Muscle of arm (tissue), 12 donors: Measurements from ENCODE around the gene THADA. TPM values are rescaled to one million over a fixed set of nuclear protein-coding genes. Genes with fewer than 3 reads are reported as not detected.

ENCODE experiments used
- DNase-seq: peaks from one replicate; pipeline ENCODE4 v3.0.0-alpha.2; 2013
- polyA plus RNA-seq, 12 donors: library from polyadenylated mRNA; unstranded; fragments of 120-200 nt; gene quantifications; one replicate each; pipeline ENCODE4 v1.2.1, GENCODE V29; 2013; ENCODE audit not compliant: insufficient read length in 12 of 12

THADA gene
- polyA plus RNA-seq, 12 donors: 15.4 to 40.4 (median 21.8) TPM; not detected in 1

DNA sequence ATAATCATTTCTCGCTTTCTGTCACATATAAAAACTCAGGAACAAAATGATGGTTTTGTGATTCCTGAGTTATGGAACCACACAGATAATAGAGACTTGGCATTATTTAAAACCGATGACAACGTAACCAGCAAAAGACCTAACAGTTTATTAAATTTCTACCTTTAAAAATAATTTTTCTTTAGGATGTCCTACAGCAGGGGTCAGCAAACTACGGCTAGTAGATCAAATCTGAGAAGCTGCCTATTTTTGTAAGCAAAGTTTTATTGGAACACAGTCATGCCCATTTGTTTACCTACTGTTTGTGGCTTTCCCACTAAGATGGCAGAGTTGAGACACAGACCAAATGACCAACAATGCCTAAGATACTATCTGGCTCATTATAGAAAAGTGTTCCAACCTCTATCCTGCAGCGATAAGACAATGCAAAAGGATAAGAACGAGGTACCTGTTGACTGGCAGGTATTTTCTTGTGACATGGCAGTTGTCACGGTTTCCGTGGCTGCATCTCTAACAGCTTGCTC, 316.5 kb downstream of the THADA start:
- no peak for DNase-seq

DNA sequence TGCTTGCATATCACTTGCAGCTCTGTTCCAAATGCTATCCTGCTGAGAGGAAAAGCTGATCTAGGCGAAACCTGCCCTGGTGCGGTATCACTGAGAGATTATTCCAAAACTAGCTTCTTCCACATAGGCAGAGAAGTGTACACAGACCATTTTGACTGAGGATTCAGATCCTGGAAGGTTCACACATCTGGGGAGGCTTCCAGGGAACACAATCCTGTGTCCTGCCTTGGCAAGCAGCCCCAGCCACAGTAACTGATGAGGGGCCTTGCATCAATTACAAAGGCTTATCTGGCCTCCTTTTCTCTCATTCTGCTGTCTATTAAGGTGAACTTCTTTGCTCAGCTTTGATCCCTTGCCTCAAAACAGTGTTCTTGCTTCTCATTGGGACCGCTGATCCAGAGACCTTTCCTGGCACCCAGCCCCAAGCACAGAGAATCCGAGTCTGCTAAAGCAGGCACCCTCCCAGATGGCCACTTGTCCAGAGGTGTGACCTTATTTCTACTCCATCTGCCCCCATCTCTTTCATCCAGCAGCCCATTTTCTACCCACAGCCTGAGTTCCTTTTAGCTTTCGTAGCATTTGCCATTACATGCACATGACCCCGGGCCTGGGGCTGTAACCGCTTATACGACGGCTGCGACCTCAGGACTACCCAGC, 317.1 kb downstream of the THADA start:
- DNase-seq: no peak

DNA sequence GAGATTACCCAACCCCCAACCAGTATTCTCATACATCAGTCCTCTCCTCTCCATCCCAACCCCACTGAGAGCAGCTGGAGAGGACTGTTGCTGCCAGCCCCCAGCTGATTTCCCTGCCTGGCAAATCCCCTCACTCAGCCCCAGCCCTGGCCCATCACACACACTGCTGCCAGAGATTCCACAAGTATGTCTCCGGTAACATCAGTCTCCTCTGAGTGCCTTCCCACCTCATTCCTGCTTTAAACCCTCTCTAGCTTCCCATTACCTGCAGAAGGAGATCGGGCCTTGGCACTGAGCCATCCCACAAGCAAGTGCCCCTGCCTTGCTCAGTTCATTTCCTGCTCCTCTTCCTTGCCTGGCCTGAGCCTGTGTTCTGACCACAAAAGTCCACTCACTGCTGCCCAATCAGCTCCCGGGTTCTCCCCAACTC, 318.9 kb downstream of the THADA start:
- DNase-seq: no peak

DNA sequence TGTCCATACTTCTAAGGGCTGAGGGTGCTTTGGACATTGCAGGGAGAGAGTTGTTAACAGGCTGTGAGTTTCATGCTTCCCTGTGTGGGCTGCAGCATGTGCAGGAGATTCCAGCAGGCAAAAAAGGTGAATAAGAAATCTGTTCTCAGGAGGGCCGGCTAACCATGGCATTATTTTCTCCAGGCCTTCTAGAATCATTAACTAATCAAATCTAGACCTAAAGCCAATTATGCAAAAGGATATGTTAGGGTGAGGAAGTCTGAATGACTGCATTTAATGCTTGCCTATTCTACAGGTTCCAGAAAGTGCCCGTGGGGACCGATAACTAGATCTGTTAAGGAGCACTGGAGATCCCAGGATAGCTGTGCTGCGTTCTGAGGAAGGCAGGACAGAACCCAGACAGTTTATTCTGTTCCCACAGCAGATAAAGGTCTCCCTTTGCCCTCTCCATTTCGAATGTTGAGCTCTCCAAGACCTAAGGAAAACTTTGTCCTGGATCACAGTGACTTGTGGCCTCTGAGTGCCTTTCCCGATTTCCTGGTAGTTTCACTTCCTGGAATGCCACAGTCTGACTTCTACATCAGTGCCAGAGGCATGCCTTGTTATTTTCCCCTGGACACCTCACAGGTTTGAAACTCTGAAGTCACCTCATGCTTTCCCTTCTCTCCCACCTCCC, 319.4 kb downstream of the THADA start:
- no peak for DNase-seq

DNA sequence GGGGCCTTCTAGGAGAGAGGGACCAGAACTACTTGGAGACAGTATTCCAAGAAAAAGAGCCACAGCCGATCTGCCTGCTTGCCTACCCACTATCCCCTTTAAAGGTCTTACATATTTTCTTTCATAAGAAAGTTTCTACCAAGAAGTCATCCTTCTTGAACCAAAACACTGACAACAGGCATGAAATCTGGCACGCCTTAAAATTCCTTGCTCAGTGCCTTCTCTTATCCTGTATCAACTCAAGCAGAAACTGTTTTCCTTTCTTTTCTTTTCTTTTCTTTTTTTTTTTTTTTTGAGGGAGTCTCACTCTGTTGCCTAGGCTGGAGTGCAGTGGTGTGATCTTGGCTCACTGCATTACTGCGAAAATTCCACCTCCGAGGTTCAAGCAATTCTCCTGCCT, 321.1 kb downstream of the THADA start:
- no peak for DNase-seq

DNA sequence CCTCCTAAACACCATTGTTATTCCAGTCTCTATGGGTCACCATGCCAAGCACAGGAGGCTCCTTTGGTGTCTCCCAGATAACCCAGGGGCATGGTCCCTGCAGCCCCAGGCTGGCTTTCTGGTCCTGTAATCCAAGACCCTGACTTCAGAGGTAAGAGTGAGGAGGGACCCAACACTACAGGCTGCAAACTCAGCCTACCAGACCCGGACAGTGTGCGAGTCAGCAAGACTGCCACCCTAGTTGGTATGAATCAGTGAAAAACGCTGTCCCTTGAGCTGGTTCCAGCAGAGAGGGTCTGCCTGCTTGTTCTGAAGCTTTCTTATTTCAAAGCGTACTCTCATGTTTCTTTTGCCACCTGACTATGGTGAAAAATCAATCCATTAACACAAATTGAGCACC, 321.8 kb downstream of the THADA start:
- no peak for DNase-seq

DNA sequence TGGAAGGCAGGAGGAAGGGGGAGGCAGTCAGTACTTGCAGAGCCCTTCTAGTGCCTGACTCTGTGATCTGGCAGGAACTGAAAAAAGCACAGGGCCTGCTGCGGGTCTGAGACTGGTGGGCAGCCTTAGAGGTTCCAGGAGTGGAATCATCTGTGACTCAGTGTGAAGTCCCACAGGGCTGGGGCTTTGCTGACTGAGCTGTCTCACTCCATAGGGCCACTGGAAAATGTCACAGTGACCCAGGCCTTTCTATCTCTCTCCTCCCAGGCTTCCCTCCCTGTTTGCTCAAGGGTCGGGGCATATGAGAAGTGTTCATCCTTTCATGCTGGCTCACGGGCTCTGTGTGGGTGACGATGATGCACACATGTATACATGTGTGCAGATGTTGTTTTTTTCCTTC, 322.3 kb downstream of the THADA start:
- no peak for DNase-seq

DNA sequence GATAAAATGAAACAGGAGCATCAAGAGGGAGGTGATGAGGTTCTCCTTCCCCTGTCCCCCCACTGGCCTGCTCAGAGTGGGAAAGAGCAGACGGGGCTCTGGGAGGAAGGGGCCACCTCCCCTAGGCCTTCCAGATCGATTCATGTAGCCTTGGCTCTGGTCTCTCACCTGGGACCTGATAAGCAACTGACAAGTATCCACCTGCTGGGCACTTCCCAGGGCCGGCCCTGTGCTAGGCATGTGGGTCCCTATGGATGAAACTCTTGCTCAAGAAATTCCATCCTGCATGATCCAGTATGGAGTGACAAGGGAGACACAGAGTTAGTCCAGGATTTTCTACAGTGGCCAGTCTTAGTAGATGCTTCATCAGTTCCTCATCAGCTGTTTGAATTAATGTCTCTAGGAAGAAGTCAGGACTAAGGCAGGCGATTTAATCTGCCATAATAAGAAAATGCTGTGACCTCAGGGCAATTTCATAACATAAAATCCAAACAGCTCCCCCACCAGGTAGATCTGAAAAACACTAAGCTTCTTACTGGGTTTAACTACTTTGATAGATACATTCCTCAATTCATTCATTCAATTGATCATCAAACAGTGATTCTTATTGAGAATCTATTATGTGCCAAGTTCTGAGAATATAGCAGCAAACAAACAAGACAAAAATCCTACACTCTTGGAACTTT, 324.8 kb downstream of the THADA start:
- no peak for DNase-seq

DNA sequence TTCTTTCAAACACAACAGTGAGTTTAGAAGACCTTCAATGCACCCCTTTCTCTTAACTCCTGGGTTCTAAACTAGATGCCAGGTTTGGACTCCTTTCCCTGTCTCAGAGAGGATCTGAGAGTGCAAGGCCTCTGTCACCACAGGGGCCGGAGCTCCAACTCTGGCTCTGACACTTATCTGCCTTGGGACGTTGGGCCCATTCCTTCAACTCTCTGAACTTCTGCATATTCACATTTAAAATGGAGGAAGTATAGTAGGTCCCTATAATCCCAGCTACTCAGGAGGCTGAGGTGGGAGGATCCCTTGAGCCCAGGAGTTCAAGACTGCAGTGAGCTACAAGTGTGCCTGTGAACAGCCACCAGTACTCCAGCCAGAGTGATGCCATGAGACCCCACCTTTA, 325.4 kb downstream of the THADA start:
- no peak for DNase-seq

DNA sequence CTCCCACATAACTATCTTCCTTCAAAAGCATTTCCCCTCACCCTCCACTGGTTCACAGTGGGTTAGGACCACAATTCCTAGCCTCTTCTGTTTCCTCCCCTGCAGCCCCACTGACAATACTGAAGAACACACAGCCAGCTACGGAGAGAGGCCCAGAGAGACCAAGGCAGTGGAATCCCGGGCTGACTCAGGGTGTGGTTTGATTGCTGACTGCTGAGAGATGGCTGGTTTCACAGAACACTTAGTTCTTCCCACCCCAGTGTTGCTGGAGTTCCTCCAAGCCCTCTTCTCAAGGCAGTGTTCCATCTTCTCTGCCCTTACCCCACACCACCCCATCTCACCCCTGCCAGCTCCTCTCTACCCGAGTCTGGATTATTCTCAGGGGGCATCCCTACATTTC, 326.1 kb downstream of the THADA start:
- DNase-seq: no peak

DNA sequence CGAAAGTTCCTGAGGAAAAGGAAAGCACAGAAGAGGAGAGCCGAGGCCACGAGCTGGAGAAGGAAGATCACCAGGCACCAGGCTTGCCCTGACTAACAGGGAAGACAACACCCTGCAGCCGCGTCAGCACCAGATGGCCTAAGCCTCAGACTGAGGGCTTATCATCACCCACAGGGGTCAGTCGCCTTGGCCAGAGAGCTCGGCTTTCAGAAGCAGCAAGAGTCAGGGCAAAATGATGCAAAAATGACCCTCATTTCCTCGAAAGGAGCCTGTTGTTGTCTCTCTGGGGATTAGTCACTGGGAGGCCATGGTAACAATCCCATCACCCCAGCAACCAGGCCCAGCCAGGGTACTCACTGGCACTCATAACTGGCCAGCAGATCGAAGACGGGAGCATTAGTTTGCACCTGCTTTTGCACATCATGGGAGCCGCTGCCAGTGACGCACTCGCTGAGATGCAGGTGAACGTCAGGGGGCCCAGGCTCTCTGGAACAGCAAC, 326.7 kb downstream of the THADA start:
- DNase-seq: no peak

DNA sequence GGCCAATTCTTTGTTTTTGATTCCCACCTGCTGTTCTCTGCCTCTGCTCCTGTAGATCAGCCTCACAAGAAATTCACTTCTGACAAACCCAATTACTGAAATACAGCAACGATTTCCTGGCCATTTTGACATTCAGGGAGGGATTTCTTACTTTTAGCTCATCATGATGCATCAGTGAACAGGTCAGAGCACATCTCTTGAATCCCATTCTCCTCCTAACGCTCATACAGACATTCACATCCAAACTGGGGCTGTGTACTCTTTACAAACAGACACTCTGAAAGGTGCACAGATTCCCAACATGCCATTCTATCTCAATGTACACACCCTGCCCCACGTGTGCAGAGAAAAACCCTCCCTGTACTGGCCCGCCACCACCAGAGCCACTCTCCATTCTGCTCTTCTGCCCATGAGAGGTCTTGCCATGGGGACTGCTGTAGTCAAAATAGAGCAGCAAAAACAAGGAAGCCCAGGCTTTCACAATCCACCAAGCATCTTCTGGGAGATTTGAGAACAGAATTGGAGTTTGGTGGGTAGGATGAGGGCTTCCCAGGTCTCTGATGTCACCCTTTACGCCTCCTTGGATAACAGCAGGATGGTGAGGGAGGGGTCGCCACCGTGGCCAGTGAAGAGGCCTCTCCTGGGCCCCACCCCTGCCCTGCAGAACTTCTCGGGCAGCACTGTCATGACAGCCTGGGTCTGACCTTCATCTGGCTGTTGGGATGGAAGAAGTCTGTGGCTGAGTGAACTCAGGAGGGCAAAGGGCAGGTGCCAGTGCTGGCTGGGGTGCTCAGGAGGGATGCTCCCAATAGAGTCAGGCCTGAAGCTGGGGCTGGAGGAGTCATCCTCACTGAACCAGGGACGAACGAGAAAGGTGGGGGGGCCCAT, 327.5 kb downstream of the THADA start:
- DNase-seq: no peak

DNA sequence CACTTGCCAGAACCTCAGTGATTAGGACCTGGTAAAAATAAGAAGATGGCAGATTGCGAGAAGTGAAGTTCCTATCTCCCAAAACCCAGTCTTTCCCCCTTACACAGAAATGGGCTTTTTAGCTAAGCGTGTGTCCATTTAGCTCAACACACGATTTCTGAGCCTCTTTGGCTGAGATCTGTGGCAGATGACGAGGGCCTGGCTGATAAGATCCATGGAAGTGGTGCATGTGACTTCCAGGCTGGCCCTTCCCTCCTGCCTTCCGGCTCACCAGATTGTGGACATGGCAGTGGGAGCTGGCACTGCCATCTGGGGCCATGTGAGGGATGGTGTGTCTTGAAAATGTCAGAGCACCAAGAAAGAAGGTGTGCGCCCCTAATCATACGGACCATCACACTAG, 328.5 kb downstream of the THADA start:
- DNase-seq: no peak

DNA sequence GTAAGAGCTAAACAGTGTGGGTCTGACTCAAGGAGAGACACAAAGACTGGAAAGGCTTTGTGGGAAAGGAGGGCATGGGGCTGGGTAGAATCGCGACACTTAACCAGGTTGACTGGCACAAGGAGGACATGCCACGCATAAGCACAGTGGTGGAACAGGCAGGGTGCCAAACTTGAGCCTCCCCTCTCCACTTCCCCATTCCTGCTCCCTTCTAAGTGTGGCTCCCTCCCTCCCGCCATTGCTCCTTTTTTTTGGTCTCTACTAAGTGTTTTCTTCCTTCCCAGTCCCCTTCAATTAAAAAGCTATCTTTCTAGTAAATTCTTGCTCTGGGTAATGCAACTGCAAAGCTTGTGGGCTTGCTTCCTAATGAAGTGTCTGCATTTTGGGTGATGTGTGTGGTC, 329.1 kb downstream of the THADA start:
- DNase-seq: no peak

DNA sequence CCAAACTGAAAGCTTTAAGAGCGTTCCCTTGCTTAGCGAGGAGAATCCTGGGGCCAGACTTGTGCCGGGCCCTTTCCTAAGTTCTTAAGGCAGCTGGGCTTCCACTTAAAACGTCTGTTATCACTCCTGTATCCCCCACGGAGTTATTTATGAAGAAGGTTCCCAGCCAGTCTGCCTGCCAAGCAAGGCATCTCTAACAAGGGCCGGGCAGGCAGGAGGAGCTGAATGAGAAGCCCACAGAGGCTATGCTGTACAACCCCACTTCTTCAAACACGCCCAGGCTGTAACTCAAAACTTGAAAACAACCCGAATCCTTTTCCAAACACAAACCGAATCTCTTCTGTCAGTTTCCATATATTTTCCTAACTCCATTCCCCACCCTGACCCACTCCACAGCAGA, 330.4 kb downstream of the THADA start:
- DNase-seq: peak; percentile 52

DNA sequence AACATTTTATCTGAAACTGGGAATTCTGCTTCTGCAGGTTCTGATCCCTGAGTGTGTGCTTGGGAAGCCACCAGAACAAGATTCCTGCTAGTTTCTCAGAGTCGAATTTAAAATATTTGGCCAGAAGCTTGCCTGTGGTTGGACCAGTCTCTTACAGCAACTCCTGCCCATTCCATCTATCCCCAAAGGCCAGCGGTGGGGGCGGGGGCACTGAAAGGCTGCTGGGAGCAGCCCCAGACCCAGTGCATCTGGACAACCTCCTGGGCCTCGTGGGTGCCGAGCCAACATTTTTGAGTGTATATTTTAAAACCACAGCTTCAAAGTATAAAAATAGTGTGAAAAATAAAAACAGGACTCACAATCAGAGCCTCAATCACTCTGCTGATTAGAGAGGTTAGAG, 330.8 kb downstream of the THADA start:
- DNase-seq: no peak

DNA sequence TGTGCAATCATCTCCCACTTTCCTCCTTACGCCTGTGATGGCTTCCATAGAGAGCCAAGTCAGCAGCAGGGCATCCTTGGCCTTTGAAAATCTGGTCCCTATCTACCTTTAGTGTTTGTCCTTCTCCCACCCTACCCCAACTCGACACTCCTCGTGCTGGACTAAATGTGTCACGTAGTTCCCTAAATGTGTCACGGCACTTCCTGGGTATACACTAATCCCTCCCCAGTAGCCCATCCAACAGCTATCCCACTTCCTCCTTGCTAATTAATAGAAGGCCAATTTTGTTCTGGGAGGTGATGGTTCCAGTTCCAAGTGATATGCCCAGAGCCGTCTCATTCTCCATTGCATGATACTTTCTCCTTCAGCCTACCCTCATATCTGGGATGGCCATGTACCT, 332.9 kb downstream of the THADA start:
- DNase-seq: no peak

DNA sequence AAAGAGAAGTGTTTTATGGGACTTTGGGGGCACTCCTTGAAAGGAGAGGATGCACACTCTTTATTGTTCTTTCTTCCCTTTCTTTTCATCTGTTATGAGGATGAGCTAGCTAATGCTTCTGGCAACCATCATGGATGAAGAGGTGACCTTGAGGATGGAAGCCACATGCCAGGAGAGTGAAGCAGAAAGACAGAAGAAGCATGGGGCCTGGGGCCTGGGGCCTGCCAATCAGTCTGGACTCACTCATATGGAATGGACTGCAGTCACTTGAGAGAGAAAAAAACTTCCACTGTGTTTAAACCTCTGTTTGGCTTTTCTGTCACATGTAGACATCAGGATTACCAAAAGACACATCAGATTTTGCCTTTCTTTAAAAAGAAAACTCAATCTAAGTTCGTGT, 333.6 kb downstream of the THADA start:
- no peak for DNase-seq

DNA sequence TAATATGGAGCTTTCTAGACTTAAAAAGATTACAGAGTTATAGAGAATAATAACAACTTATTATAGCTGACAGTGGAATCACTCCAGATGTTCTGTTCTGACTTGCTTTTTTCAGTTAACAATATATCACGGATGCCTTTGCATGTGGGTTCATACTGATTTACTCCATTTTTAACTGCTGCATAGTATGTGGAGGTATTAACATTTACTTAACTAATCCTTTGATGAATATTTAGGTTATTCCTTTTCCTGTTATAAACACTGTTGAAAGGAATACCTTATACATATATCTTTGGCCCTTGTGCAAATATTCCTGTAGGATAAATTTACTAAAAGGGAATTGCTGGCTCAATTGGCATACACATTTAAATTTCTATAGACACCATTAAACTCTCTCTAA, 336.3 kb downstream of the THADA start:
- no peak for DNase-seq

DNA sequence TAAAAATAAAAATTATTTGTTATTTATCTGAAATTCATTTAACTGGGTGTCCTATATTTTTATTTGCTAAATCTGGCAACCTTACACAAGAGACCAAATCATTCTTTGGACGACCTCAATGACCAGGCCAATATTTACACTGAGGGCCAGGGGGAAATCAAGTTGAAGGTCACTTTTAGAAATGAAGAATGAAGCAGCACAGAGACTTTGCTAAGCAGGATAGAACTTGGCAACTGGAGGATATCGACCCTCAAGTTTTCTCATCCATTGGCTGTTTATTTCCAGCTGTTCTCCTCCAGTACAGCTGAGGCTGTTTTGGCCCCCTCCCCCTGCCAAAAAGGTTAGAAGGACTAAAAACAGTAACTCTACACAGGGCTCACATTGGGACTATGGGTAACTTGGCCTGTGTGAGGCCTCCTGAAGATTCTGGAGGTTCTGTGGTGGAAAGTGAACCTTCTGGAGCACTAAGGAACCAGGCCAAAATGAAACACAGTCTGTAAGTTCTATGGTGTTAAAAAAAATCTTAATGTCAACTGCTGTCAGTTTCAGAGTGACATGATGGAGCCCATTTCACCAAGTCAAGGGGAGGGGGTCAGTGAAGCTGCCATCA, 337.2 kb downstream of the THADA start:
- DNase-seq: no peak

DNA sequence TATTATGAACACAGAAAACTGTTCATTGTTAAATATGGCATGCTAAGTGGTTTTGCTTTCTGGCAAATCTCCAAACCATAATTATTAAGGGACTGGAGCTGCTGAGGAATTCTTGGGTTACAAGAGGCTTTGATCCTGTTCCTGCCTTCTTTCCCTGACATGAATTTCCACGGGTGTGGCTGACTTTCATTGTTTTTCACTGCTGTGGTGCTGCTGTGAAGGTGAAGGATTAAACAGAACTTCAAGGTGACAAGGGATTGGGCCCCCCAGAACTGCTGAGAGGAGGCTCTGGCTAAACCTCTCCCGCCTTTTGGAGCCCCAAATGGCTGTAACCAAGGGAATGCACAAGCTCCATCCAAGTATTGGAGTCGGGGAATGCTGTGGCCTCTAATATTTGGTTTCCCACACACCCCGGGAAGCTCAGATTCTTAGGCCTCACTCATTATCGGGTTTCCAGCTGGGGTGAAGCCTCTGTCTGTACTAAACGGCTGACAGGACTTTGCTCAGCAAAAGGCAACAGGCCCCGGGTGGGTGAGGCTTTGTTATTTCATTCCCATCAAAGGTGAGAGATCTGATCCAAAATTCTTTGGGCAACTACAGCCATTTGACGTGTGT, 340.4 kb downstream of the THADA start:
- no peak for DNase-seq
